GM21447 (cell line): ENCODE data around the gene PRRG2.

ENCODE experiments used
- ATAC-seq: cut with Tn5 transposase; IDR thresholded peaks from one replicate; pipeline ENCODE4 v1.9.1; 2021; ENCODE audit not compliant: unreplicated experiment

PRRG2 gene

DNA sequence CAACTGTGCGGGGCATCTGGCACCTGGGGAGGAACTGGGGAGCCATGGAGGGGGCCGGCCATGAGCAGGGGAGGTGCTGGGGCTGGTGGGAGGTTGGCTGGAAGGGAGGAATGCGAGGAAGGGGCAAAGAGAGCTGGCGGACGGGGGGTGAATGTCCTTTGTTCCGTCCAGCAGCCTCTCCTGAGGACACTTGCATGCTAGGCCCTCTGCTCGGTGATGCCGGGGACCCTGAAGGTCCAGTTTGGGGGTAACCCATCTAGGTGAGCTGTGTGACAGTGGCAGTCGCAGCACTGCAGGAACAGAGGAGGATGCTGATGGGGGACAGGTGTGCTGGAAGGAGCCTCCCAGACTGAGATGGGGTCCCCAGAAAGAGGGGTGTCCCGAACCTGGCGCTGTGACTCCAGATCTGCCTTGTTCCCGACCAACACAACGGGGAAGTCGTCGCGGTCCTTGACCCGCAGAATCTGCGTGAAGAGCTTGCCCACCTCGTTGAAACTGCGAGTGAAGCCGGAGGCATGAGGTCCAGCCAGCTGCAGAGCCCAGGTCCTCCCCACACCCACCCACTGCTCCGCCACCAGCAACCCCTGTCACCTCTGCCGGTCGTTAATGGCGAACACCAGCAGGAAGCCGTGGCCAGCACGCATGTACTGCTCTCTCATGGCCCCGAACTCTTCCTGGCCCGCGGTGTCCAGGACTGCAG lies 55.3 kb downstream of the PRRG2 start:
- no peak for ATAC-seq

DNA sequence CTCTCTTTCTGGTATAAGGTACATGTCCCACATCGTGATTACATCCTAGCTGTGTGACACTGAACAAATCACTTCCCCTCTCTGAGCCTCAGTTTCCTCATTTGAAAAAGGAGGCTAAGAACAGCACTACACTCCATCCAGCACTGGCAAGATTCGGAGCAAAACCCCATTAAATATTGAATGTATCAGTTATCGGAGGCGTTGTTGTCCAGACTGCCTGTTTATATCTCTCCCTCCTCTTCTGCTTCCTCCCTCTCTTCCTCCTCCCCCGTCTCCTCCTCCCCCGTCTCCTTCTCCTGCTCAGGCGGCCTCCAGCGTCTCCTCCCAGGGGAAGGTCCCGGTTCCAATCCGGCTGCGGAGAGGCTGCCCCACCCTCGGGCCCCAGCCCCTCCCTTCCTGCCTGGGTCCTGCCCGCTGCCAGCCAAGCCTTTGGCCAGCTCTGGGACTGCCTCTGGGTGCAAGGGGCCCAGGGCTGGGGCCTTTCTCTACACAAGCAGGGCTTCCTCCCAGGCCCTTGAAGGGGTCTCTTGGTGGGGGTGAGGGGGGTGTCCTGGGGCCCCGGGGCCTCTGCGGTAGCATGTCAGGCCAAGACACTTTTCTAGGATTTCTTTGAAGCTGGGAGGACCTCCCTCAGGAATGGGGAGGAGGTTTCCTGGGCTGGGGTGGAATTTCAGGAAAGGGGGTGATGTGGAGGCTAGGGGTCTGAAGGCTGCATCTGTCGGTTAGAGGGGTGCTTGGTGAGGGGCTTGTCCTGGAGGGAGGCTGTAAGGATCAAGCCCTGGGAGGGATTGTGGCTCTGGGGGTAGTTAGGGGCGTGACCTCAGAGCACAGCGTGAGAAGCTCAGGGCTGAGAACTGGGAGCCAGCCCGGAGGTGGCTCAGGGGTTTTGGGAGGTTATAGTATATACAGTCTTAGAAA lies 57.0 kb downstream of the PRRG2 start:
- ATAC-seq: no peak

DNA sequence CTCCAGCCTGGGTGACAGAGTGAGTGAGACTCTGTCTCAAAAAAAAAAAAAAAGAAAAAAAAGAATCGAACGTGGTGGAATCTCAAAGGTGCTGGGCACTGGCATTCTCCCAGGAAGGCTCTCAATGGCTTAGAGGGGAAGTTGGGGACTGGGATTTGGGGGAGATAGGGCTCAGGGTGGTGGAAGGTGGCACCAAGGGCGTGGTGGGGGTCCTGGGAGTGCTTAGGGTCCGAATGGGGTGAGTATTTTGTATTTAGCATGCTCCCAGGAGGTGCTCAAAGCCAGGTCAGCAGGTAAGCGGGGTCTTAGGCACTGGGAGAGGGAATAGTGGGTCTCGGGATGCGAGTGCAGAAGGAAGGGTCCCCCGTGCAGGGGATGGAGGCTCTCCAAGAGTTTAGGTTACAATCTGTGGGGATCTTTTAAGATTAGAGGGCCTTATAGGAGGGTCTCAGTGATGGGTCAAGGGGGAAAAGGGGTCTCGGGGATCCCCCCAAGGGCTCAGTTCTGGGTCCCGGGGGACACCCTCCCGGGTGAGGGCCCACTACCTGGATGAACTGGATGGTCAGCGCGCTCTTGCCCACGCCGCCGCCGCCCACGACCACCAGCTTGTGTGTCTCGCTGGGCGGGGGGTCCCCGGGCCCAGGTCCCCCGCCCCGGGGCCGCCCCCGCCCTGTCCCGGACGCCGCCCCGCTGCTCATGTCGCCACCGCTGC lies 58.4 kb downstream of the PRRG2 start:
- no peak for ATAC-seq

DNA sequence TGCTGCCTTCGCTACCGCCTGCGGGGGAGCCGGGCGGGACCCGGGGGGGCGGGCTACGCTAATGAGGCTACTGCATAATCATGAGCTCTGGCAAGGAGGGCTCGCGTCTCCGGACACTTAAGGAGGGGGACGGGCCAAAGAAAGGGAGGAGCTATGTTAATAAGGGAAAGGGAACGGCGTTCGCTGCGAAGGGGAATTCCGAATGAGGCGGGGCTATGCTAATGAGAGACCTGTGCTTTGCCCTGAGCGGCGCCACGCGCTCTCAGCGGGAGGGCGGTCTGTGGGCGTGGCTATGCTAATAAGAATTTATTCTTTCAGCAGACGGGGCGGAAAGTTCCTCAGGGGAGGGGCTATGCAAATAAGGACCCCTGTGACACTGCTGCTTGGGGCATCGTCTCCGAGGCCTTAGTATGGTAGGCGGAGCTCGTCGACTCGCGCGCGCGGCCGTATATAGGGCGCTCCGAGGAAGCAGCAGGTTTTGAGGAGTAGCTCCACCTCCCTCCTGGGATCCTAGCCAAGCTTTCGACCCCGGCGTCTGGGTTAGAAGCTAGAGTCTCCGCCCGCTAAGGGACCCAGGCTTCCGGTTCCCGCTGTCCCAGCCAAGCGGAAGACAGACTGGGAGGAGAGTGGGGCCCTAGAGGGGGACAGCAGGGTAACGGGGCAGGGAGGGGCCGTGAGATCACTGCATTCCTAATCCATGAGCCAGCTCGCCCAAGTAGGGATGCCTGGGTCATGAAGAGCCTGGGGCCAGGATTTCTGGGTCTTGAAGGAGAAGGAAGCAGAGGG lies 59.2 kb downstream of the PRRG2 start, which contains the start of gene RRAS:
Gene RRAS, minus strand, starts transcription at position 31 of the 786 bp plus-strand sequence. CDS start 45 bp downstream, outside the sequence.
- ATAC-seq: peak; percentile 56
